A204.1 (cell line): ENCODE measurements around the gene HAND1.

ENCODE experiments used
- FAIRE-seq: peaks from 2 replicates; lab custom pipeline; 2012; peaks lifted over from hg19 to GRCh38; lab: Jason Lieb, UNC

Gene HAND1

DNA sequence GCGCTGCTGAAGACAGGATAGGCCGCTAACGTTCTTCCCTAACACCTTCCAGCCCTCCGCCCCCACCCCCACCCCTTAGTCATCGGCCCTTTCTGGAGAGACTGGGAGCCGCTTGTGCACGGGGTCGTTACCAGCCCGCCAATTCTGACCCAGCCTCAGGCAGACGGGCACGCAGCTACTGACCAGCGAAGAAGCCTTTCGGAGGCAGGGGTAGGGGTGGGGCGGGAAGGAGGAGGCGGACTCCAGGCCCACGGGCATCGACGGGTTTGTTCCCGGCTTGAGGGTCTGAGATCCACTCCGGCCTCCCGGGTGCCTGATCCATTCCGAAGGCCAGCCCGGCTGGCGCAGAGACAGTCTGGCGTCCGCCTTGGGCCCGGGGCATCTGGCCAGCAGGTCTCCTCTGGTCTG lies 729 bp upstream of the HAND1 start:
- FAIRE-seq = no peak

DNA sequence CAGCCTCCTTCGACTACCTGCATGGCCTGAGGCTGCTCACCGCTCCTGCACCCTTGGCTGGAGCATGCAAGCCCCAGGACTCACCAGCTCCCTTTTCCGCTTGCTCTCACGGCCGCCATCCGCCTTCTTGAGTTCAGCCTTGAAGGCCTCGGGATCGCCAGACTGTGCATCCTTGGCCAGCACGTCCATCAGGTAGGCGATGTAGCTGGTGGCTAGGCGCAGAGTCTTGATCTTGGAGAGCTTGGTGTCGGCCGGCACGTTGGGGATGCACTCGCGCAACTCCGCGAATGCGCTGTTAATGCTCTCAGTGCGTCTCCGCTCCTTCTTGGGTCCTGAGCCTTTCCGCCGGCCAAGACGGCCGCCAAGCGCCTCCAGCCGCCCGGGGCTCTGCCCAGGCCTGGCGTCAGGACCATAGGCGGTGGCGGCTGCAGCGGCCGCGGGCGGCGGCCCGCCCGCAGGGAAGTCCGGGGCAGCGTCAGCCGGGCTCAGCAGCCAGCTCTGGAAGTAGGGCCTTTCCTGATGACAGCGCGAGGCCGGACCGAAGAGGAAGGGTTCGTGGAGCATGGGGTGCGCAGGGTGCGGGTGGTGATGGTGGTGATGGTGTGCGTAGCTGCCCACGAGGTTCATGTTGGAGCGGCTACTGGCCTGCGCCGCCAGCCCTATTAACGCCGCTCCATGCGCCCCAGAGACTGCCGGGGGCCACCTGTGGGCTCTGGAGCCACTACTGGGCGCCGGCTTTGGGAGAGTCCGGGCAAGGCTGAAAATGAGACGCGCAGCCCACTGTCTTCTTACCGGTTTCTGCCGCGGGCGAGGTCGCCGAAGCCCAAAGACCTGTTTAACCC lies 424 bp downstream of the HAND1 start:
- no peak for FAIRE-seq

- FAIRE-seq = no peak
Observed at GRCh38 chr5:154476354-154477205, 1.4 kb downstream of the HAND1 start.

DNA sequence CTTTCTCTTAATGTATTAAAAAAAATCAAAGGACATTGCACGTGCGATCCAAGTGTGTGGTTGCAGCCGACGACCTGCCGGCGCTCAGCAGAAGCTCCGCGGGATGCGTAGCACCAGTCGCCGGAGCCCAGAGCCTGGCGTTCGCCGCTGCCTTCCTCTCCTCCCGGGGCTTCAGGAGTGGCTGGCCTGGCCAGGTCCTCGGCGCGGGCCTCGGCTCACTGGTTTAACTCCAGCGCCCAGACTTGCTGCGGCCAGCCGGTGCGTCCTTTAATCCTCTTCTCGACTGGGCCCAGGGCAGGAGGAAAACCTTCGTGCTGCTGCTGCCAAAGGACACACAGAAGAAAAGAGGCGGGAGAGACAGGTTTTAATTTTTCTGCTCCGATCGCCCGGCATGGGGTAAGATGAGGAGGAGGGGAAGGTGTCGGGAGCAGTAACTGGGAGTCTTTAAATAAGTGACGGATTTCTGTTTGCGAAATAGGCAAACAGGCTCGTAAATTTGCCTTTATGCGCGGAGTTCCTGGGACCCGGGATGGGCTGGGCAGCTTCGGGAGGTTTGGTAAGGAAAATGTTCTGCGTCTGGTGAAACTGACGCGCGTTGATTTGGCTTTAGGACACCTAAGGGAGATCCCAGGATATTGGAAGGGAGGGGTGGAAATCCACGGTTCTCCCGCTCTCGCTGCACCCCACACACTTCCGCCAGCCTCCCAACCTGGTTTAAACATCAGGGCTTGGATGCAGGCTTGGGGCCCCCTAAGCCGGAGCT lies 2.3 kb downstream of the HAND1 start:
- FAIRE-seq = no peak

DNA sequence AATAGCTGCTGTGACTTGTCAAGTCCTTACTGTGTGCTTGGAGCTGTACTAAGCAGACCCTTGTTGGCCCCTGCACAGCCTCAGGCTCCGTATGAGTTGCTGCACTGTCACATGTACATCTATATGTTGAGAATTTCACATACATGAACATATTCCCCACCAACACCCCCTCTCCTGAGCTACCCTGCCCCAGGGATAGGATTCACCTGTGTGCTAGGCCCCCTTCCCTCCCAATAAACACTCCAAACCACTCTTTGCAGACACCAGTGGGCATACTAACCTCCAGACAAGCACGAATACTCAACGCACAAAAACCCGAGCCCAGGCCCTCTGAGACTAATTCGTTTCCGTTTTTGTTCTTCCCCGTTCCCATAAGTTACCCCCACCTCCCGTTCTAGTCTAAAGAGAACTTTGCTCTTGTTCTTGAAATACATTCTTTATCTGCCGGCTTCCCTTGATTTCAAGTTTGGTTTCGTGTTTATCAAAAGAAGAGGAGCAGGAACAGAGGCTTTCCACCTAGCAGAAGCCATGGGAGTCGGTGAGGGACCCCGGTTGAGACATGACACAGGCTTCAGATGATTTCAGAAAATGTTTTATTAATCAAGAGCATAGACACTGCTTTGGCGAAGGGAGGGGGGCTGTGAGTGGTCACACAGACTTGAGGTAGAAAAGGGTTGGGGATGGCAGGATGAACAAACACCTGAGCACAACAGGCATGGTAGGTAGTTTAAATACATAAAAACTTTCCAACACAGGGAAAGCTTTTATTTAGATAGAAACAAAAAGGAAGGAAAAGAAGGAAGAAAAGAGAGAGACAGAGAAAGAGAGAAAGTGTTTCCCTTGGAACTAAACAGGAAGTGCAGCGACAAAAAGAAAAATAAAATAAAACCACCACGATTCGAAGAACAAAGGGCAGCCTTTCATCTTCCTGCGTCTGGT lies 3.4 kb downstream of the HAND1 start:
- no peak for FAIRE-seq

DNA sequence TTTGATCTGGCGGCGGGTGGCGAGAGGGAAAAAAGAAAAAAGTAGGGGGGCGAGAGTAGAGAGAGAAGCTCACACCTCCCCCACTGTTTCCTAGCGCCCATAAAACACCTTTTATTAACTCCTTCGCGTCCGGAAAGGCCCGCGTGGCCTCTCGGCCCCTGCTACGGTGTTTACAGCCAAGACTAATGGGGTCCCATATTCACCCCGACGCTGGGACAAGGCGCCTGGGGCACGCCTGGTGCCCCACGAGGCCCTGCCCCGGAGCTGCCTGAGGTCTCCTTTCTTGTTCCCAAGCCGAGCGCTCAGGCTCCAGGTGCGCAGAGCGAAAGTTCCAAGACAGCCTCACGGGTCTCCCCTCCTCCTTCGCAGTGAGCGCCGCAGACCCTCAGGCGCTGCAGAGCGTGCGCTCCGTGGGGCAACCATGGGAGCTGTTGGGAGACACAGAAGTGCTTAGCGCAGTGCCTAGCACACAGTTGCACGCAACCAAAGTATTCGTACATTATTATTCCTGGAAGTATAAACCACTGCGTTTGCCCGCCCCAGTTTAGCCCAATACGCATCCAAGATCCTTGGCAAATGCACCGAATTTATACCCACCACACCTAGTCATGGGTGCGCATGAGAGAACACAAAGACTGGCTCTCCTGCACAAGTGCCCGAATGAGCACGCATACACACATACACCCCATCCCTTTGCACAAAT lies 4.3 kb downstream of the HAND1 start:
- FAIRE-seq = no peak

DNA sequence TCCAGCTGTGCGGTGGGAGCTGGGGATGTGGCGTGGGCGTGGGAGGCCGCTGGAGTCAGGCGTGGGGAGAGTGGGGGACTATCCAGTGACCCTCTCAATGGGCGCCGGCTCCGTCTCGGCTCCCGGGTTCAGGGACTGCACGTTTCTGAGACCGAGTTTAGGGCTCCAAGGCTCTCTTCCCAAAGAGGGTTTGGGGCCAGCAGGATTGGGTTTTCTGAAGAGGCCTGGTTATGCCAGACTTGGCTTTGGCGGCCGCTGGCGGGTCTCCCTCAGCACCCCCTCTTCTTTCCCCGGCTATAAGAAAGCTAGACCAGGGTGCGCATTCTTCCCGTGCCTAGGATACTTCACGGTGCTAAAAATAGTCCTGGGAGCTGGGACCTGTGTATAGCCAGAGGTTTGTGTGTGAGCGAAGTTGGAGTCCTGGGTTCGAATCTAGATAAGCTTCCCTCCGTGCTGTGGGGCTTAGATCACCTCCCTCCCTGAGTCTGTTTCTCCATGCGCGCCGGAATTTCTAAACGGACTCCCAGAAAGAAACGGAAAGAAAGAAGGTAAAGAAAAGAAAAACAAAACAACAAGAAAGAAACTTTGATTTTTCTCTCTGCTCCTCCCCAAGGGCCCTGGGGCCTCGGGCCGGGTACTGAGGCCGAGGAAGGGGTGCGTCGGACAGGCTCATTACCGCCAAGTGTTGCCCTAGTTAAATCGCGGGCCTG lies 5.0 kb downstream of the HAND1 start:
- FAIRE-seq = no peak

DNA sequence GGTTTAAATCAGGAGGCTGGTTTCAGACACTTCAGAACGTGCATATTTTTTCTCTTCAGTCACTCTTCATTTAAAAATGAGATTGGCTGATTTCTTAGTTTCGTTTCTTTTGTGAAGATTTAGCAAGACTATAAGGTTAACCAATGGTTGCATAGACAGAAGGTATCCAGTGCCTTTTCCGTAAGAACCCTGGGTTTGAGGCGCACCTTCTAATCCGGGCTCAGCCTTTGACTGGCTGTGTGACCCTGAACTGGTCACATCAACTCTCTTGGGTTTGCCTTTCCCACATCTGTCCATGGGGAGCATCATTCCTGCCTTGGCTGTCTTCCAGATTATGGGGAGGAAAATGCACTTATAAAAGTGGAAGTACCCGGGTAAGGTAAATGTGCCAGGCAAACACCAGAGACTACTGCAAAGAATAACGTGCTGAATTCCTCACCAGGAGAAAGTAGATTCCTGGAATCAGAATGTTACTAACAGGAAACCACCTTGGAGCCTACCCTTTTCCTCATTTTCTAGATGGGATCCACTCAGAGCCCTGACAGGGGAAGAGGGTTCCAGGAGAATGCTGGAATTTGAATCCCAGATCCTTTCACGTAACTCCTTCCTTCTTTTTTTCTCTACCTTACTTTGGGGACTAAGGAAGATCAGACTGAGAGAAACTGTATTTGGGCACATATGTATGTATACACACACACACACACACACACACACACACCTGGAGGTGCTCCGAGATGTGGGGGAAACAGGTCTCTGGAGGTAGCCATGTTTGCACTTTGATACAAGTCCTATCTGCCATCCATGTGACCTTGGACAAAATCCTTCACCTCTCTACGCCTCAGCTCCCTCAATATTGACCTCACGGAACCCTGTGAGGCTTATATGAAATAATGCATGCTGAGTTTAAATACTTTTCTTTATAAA lies 6.8 kb downstream of the HAND1 start:
- FAIRE-seq = no peak

- no peak for FAIRE-seq
Observed at GRCh38 chr5:154470137-154470536, 7.9 kb downstream of the HAND1 start.

DNA sequence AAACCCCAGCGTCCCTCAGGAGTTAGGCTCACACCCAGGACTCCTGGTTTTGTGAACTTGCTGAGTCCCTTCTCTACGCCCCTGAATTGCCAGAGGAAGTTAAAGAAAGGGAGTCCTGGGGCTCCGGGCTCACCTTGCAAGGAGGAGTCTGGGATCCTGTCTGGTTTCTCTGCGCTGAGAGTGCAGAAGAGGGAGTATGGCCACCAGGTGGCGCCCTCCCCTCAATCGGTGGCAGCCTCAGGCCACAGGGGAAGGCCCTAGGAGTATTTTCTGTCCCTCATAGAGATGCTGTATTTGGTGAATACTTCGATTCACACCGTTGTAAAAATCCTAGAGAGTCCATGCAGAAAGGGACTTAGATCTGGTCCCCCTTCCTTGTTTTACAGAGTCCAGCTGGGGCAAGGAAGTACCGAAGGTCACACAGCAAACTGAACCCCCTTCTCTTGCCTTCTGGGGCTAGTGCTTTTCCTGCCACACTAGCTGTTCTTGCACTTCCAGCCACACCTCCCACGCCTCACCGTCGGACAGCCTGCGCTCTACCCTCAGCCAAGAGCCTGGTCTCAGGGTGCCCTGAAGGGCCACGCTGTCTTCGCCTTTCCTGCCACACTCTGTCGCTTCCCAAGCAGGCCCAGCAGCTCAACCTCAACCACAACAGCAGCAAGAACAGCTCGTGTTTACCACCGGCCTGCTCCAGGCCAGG lies 10.2 kb downstream of the HAND1 start:
- FAIRE-seq = no peak

GRCh38 chr5:154466671-154467070 lies 11.4 kb downstream of the HAND1 start:
- FAIRE-seq = no peak

- FAIRE-seq = no peak
Observed at GRCh38 chr5:154466147-154466546, 11.9 kb downstream of the HAND1 start.

GRCh38 chr5:154465169-154465568 lies 12.9 kb downstream of the HAND1 start:
- no peak for FAIRE-seq

GRCh38 chr5:154464438-154464837 lies 13.6 kb downstream of the HAND1 start:
- no peak for FAIRE-seq

DNA sequence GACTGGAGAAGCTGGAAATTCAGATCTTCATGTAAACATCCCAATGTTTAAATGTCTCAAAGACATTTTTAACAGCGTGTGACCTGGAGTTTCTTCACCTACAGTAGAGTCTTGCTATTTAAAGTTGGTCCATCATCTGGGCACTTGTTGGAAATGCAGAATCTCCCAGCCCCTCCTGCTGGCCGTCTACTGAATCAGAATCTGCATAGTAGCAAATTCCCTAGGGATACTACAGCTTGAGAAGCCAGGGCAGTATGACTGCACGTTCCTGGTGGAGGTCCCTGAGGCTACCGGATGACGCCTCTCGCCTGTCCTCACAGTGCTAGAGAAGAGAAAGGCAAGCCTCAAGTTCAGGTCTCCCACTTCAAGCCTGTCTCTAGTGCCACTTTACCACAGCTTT lies 16.5 kb downstream of the HAND1 start:
- FAIRE-seq = no peak

DNA sequence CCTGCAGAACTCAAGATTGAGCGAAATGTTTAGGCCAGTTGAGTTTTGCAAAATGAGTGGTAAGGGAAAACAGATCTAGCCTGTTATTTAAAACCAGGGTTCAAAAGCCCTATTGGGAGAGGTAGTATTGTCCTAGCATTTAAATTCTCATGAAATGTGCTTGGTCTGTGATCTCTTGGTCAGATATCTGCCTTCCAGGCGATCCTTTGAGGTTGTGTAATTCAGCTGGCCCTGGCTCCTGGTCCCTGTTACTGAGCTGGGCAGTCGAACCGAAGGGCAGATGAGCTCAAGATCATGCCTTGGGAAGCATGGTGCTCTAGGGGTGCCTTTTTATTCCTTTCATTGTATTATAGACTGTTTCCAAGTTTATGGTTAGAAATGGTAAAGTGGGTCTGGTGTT lies 17.9 kb downstream of the HAND1 start:
- no peak for FAIRE-seq

DNA sequence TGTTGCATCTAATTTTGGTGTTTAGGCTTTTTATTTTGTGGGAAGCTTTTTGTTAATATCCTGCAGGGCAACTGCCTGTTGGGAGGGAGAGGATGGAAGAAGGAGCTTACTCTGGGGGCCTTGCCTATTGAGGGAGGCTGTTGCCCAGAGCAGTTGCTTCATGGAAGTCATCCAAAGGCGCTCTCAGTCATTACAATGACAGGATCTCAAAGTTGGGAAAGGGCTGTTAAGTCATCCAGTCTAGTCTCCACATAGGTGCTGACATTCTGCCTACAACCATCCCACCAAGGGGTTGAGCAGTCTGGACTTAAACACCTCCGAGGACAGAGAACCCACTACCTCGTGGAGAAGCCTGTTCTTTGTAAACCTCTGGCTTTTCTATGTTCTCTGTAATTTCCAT lies 19.0 kb downstream of the HAND1 start:
- FAIRE-seq = no peak

GRCh38 chr5:154456540-154456939 lies 21.5 kb downstream of the HAND1 start:
- no peak for FAIRE-seq

GRCh38 chr5:154455585-154455984 lies 22.4 kb downstream of the HAND1 start:
- no peak for FAIRE-seq
